Spleen (tissue), 7 donors: ENCODE data around the gene CCL11.

Source experiments
- CTCF ChIP-seq, 11 experiments: fragments of 200-600 bp in 7 of 11; fragments of 450-650 bp in 4 of 11; sonication (generic) in 4 of 11; IDR thresholded peaks in 8 of 11; conservative IDR thresholded peaks in 3 of 11; 1 replicate in 7 of 11; 2 replicates in 4 of 11; pipeline versions ENCODE4 v1.4.0 to v1.8.0; 2016 to 2021; ENCODE audit warnings: antibody characterized with exemption in 11 of 11, inconsistent platforms in 4 of 11, mild to moderate bottlenecking in 1 of 11
- POLR2A ChIP-seq, 3 donors: fragments of 450-650 bp; IDR thresholded peaks; one replicate each; pipeline ENCODE4 v1.5.1; 2017; ENCODE audit warnings: antibody characterized with exemption in 3 of 3, mild to moderate bottlenecking in 1 of 3
- POLR2AphosphoS5 ChIP-seq, 3 donors: sonication (generic); formaldehyde crosslinking; IDR thresholded peaks; one replicate each; pipeline ENCODE4 v1.5.1; 2017; ENCODE audit warnings: antibody characterized with exemption in 3 of 3
- donor health status: DM: no; HTN: no; CAD: no; lungs with moderate emphysema.
- donor health status: DM: no; HTN: no; CAD: no.
- donor health status: DM: no; HTN: no; CAD: no.

- TF ChIP-seq CTCF (IDR thresholded peaks at IDR 0.05 in 8 of 11, conservative IDR thresholded peaks at IDR 0.05 in 3 of 11) (no peak), POLR2A (IDR thresholded peaks at IDR 0.05) (no peak), POLR2AphosphoS5 (IDR thresholded peaks at IDR 0.05) (no peak)
Measured at GRCh38 chr17:34265711-34266110, 19.8 kb upstream of the CCL11 start.
